Fibroblast of gingiva (primary cell): Measurements from ENCODE around the gene ZKSCAN5.

Source experiments
- DNase-seq: peaks from one replicate; pipeline ENCODE4 v3.0.0-alpha.2; 2011; ENCODE audit warnings: low read depth

The ZKSCAN5 gene

DNA sequence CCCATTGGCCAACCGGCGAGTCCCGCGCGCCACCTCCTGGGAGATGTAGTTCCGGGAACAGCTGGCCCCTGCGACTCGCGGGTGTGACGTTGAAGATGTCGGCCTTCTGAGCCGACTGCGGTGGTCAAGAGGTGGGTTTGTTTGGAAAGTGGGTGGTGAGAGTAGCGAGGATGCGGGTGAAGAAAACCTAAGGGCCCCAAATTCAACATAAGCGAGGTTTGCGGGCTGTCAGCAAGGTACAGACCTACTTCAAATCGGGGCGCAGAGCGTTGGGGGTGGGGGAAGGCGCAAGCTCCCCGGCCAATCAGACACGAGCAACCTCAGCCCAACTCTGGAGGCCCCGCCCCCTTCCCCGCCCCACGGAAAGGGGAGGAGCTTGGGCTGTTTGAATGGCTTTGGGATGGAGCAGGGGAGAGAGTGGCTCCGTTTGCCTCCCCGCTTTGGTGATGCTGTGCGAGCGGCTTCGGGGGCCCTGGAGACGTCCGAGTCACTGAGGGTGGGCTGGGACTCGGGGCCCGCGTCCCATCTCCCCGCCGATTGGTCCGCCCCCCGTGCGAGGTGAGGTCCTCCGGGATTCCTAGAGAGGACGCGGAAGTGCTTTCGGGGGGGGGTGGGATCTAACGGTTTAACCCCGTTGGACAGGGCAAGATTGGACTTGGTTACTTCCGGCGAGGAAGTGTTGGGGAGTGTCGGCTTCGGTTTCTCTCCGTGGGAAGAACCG lies at the start of gene ZKSCAN5:
Gene ZKSCAN5 (plus strand): TSS at position 60 of the 721 bp plus-strand sequence. CDS start 1,383 bp downstream, outside the sequence.
- DNase-seq: peak; percentile 97

DNA sequence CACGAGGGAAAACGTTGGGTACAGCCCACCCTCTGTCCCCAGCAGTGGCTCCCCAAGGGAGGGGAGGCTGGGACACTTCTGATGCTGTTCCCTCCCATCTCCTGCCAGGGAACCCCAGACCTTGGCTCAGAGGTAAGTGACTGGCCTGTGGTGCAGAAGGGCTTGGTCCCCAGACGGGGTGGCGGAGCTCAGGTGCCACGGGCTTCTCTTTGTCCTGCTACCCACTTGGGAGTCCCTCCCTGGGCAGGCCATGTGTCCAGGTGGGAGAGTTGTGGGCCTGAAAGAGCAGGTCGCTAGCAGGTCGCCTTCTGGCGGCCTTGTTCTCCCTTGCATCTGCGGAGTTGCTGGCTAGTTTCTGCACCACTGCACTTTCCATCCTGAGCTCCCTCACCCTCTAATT lies 48.6 kb upstream of the ZKSCAN5 start:
- no peak for DNase-seq

DNA sequence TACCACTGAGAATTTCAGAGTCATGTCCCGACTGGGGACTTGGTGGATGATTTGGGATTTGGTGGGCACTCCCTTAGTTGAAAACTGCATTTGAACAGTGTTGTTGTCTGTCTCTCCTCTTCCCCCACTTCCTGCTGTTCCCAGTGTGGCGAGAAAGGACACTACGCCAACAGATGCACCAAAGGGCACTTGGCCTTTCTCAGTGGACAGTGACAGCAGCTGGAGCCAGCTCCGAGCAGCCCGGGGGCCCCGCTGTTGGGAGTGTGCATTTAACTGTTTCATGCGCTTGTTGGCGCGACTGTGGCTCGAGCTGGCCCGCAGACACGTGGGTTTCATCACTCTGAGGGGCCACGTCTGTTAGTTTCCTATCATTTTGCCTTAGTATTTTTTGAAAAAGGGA lies 48.2 kb upstream of the ZKSCAN5 start:
- no peak for DNase-seq

DNA sequence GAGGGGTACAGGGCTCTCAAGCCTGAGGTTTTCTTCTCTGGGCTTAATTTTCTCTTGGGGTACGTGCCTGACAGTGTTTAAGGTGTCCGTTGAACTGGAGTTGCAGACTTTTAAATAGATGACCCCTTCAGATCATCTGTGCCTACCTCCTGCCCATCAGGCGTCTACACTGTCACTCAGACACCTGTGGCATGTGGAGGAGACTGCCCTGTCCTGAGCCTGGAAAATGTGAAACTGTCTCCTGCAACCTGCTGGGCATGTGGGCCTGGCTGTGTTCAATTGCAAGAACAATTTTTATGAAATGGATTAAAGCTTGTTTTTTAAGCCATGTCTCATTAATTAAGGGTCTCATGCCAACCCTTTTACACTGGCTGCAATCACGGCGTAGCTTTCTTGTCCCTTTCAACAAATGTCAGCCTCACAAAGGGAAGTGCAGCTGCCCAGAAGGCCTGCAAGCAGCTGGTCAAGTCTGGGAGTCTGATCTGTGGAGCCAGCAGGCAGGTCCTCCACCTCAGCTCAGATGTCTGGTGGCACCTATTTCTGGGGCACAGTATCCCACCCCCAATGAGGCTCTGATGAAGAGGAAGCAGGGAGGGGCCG lies 47.3 kb upstream of the ZKSCAN5 start:
- DNase-seq: no peak

DNA sequence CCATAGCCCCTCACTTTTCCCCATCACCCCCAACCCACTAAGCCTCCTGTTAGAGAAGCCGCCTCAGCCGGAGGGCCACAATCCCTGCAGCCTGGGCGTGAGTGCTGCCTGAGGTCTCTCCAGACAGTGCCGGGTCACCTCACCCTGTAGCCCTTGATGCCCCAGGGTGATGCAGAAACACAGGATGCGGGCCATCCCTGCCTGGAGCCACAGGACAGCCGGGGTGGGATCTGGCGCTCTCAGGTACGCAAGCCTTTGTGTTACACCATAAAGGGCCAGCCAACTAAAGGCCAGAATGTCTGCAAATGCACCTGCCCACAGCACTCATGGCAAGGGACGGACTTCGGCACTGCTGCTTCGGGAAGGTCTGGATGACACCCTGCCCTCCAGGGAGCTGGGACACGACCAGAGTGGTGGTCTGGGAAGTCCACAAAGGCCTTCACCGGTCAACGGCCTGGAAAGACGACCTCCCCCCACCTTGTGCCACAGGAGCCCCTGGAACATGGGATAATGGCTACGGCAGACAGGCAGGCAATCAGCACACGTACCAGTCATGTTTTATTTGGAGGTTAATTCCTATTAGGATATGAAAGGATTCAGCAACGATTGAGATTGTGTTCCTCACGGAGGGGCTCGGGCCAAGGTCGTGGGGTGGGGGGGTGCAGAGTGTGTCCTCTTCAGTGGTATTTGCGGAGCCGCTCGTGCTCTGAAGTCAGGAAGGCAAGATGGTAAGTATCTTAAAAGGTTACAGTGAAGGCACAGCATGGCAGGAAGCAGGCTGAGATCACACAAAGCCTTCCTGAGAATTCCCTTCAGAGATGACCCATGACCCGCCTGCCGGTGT lies 46.6 kb upstream of the ZKSCAN5 start:
- DNase-seq: no peak

DNA sequence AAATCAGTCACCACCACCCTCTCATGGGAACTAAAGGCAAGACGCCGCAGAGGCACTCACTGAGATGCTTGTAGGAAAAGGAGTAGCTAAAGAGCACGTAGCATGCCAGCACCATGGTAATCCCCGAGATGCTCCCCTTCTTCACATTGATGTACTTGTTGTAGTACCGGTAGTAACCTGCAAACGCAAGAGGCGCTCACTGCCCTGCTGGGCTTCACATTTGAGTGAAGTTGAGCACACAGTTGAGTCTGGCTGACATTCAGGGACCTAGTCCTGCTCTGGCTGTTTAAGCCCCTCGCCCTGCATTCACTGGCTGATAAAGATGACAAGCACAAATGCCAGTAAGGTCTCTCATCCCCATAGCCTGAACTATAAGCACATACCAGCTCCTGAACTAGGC lies 45.4 kb upstream of the ZKSCAN5 start:
- no peak for DNase-seq

DNA sequence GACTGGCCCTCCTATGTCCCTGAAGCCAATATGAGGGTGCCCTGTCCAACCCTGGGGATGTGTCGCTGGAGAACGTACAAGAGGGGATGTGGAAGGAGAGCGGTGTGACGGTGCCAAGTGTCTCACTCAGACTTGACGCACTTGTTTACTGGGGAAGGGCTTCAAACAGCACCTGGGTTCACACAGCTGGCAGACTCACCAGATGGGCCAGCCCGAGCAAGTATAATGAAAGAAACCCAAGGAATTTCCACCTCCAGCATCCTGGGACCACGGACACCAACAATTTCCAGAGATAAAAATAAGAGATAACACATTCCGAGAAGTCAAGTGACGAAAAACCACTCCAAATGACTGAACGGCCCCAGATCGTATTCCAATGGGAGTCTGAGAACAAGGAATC lies 43.8 kb upstream of the ZKSCAN5 start:
- no peak for DNase-seq

DNA sequence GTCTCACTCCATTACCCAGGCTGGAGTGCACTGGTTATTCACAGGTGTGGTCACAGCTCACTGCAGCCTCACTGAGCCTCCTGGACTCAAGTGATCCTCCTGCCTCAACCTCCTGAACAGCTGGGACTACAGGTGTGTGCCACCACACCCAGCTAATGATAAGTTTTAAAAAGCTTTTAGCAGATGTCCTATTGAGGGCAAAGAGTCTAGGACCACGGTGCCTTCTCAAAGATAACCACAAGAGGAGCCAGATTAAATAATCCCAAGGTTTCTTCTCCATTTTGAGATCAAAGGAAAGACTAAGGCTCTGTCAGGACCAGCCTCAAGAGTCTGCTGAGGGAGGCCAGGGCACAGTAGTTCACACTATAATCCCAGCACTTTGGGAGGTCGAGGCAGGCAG lies 43.2 kb upstream of the ZKSCAN5 start:
- no peak for DNase-seq

DNA sequence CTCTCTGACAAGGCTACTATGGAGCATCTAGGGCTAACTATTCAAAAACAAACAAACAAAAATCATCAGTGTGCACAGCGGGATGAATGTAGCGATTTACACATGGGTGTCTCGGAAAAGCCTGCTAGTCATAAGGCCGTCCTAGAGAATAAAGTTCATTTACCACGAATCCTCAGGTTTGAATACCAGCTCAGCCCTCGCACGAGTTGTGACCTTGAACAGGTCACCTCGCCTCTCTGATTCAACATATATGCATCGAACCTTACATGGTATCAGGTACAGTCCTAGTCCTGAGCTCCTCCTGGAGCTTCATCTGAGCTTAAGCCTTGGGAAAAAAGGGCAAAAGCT lies 39.1 kb upstream of the ZKSCAN5 start:
- no peak for DNase-seq

DNA sequence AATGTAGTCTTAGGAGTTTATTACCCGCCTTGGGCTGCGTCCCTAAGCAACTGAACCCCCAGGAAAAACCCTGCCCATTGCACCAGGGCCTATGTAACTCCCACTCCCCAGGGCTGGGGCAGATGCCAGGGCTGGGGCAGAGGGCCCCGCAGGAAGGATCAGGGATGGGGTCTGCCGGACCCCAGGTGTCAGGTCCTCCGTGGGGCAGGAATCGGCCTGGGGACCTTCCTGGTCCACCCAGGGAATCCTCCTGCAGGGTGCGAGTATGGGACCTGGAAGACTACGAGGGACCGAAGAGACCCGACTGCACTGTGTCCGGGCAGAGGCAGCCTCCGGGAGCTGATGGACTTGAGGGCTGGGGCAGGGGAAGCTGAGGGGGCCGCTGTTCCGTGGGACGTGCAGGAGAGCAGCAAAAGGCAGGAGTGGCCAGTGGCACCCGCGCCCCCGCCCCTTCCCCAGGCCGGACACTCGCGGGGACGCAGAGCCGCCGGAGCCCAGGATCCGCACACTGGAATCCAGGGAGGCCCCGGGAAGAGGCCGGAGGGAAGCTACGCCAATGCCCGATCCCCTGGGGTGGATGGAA lies 36.0 kb upstream of the ZKSCAN5 start:
- no peak for DNase-seq

DNA sequence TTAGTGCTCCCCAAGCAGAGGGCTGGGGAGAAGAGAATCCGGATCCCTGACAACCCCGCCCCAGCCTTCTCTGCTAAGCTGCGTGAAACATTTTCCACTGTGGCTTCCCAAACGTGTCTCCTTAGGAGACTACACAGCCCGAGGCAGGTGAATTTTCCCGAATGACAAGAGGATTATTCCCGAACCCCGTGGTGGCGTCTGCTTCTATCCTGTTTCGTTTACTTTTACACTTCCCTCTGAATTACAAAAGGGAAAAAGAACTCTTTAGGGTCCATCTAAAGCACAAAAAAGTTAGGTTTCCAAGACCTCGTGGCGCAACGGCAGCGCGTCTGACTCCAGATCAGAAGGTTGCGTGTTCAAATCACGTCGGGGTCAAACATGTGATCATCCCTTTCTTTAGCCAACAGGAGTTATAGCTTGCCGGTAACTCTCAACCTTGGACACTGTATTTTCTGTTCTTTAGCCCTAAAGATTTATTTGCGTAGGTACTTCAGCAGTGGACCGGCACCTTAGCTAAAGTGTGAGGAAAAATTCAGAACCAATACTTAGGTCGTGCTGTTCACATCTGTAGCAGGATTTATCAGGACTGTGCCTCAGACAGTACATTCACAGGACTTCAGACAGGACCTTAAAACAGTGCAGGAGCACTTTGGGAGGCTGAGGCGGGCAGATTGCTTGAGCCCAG lies 34.9 kb upstream of the ZKSCAN5 start:
- no peak for DNase-seq

DNA sequence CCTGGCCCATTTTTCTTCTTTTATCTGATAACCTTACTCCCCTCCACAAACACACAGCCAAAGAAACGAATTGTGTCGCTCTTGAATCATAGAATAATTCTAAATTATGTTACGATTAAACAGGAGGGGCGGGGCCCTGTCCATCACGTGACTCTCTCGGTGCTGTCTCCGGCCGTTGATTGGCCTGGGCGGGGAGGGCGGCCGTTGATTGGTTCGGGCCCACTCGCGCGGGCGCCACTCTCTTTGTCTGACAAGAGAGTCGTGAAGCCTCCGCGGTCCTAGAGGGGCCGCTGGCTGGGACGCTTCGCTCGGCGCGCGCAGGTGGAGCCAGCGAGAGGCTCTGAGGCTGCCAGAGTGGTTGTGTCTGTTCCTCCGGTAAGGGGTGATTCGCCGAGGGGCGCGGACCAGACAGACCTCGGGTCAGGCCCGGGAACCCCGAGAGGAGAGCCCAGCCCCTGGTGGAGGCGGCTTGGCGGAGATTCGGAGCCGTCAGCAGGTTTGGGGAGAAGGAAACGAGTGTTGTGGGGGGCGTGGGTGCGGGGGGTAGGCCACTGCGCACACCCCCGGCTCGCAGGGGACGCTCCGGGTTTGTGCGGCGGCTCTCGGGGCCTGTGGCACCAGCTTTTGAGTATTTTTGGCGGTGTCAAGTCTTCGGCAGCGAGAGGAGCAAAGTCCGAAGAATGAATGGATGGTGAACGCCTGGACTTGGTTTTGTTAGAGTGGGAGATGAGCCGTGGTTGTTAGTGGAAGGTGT lies 31.7 kb upstream of the ZKSCAN5 start, which contains the start of gene ZNF789:
Gene ZNF789 (plus strand): TSS at position 330 of the 754 bp plus-strand sequence. CDS start 3,567 bp downstream, outside the sequence.
- peak; percentile 96 for DNase-seq

DNA sequence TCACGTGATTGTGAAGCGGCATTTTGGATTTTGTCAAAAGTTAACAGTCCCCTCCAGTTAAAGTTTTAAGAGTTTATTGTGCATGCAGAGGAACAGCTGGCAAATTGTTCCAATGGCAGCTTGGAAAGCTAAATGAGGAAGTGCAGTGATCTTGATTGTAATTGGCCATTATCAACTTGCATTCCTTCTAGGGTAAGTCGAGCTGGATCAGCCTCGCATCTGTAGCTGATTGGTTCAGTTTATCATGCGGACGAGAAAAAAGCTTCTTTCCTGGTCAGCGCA lies 31.2 kb upstream of the ZKSCAN5 start:
- DNase-seq: peak; percentile 55

DNA sequence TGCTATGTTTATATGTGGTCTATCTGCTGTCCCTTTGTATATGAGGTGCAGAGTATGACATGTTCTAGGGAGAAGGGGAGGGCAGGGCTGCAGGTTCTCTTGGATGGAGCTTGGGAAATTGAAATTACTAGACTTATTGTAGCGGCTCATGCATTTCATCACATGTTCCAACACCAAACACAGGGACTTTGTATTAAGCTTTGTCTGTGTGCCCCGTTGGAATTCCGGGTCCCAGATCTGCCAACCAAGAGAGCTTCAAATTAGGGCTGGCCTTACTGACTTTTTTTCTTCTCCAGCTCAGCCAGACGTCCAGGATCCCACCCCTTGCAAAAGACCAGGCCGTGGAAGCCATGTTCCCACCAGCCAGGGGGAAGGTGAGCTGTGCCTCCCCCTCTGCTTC lies 28.4 kb upstream of the ZKSCAN5 start:
- no peak for DNase-seq

DNA sequence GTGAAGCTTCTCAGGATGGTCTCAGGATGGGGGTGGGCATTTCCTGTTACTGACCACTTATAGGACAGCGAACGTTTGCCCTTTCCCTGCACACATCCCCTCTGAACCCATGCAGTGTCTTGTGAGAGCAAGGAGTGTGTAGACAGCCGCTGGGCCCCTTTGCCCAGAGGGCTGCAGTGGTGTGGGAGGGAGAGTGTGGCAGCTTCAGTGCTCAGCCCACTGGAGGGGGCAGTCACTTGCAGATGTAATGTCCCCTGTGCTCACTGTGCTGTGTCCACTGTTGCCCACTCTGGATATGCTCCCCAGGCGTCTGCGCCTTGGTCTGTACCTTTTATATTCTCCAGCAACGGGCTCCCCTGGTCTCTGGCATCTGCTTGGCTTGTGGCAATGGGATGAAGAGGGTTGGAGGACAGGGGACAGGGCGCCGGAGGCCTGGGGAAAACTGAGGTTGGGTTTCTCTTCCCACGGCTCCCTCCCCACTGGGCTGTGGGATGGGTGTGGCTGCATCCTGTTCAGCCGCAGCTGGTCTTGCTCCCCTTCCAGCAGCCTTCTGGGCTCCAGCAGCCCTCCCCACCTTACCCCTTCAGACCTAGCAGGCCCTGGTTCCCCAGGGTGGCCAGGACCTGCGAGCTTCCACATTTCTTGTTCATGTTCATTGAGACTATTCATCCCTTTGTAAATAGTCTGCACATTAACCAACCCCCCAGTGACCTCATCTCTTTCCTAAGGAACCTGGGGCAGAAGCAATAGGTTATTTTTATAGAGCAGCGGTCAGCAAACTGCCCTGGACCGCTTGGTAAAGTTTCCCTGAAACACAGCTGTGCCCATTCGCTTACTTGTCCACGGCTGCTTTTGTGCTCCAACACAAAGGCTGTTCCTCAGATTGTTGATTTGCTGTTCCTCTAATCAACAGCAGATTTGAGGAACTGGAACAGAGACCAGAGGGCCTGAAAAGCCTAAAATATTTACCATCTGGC lies 25.7 kb upstream of the ZKSCAN5 start:
- no peak for DNase-seq

DNA sequence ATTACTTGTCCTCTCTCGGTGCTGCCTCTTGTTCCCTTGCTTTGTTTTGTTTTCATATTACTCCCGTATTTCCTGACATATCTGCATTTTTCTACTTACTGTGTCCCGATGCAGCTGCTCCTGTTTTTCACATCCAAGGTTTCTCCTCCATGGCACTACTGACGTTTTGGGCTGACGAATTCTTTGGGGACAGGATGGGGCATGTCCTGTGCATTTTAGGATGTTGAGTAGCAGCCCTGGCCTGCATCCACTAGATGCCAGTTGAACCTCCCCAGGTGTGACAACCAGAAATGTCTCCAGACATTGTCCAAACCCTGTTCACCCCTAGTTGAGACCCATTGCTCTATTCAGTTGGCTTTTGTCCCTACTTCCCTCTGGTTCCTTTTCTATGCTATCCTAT lies 19.4 kb upstream of the ZKSCAN5 start:
- DNase-seq: no peak

DNA sequence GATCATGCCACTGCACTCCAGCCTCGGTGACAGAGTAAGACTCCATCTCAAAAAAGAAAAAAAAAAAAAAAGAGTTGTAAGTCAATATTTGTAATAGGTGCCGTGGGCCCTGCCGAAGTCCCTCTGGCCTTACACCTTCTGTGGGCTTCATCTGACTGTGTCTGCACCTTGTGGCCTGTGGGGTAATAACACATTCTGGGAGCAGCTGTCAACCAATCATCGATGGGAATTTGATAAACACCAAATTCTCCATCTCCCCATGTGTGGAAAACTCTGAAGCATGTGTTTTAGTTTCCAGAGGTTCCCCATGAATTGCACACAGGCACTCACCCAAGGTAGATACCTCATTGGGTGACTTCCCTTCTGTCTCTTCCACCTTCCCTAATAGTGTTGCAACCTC lies 15.2 kb upstream of the ZKSCAN5 start:
- no peak for DNase-seq

DNA sequence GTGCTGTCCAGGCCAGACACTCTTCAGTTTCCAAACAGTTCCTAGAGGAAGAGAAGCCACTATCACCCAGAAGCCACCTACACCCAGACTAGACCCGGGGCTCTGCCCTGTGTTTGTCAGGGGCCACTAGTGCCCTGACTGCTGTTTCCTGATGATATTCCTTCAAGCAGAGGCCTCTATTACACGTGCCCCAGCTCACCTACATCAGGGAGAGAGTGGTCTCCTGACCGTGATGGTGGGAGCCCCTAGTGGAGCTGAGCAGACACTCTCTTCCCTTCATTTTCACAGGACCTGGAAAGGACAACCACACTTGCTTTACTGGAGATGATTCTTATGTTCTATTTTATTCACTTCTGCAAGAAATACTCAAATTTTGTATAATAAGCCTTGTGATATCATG lies 13.6 kb upstream of the ZKSCAN5 start:
- DNase-seq: no peak

DNA sequence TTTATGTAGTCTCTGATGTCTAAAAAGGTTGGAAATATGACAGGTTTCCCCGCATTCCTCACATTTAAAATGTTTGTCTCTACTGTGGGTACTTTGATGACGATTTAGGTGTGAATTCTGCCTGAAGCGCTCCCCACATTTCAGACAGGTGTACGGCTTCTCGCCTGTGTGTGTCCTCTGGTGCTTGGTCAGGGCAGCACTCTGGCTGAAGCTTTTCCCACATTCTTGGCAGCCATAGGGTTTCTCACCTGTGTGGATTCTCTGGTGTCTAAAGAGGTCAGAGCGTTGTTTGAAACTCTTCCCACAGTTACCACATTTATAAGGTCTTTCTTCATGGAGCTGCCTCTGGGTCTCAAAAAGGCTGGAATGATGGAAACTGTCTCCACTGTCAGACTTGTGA lies 10.6 kb upstream of the ZKSCAN5 start:
- DNase-seq: no peak

DNA sequence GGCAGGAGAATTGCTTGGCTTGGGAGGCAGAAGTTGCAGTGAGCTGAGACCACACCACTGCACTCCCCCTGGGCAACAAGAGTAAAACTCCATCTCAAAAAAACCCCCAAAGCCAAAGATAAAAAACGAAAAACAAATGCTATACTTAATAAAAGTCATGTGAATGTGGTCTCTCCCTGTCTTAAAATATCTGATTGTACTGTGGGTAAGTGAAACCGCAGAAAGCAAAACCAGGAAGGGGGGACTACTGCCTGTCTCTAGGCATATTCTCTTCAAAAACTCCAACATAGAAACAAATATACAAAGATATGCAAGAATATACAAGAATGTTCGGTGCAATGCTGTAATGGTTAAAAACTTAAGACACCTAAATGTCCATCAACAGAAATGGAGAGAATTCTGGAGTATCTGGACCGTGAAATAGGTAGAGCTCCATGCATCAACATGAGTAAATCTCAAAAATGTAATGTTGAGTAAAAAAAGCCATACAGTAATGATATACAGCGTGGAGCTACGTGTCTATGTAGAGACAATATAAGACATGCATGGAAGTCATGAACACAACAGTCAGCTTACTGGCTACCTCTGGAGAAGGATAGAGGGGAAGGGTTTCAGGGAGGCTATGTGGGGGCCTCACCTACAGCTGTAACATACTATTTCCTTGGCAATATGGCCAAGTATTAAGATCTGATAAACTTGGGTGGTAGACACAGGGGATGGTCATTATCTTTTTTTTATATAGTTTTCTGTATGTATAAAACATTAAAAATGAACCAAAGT lies 6.5 kb upstream of the ZKSCAN5 start:
- no peak for DNase-seq
